Urothelium cell line (cell line): ENCODE measurements around the gene NMNAT3.
"Not testable (repeated sequence)": the region's sequence is repeated elsewhere in the genome, so short reads cannot be mapped to it uniquely, and the experiment has no call there.

Experiments used
- DNase-seq: peaks from one replicate; pipeline ENCODE4 v3.0.0; 2011; ENCODE audit warnings: low spot score, mixed read lengths
- FAIRE-seq: peaks from 2 replicates; lab custom pipeline; 2011; peaks lifted over from hg19 to GRCh38; lab: Jason Lieb, UNC

Gene NMNAT3

DNA sequence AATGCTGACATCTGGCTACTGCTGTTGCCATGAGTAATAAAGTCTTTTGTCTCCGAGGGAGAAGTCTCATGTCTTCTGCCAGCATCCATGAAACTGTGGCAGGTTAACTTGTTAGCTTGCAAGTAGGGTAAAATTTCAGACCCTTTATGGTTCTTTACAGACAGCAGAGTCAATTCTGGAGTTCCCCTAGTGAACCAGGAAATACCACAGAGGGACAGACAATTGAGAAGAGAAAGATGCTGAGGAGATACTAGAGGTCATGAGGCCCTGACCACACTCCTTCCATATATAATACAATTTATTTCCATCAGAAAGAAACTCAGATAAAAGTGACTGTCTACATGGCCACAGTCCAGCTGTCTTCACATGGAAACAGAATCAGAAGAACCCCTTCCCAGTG, 38.1 kb downstream of the NMNAT3 start:
- DNase-seq (no peak), FAIRE-seq (no peak)

DNA sequence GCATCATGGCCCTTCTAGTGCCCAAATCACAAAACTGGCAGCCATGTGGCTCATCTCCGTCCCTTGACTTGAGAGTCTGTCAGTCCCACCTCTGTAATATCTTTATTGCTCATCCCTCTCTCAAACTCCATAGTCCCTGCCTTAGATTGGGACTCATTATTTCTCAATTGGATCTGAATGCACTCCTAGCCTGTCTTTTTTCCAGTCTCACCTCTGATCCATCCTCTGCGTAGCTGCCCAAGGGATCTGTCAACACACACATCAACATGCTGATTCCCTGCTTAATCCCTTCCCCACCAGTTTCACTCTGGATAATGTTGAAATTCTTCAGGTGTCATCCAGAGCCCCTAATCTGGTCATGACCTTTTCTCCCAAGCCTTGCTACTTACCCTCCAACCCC, 39.3 kb downstream of the NMNAT3 start:
- DNase-seq, result no peak
- FAIRE-seq, result no peak

DNA sequence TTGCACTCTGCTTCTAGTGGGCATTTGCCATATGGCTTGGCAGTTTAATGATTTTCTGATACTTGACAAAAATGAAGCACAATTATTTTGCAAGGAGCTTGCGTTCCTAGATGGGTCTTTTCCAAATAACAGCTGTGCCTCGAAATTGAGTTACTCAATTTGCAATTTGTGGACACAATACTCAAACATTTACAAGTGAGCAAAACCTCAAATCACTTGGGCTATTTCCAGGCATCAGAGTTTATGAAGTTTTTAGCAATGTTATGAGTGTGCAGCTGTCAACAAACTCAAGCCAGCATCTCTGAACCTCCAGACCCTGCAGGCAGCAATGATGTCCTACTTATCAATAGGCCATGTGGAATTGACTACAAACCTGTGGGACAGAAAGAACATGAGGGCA, 41.3 kb downstream of the NMNAT3 start:
- FAIRE-seq (no peak), DNase-seq (no peak)

DNA sequence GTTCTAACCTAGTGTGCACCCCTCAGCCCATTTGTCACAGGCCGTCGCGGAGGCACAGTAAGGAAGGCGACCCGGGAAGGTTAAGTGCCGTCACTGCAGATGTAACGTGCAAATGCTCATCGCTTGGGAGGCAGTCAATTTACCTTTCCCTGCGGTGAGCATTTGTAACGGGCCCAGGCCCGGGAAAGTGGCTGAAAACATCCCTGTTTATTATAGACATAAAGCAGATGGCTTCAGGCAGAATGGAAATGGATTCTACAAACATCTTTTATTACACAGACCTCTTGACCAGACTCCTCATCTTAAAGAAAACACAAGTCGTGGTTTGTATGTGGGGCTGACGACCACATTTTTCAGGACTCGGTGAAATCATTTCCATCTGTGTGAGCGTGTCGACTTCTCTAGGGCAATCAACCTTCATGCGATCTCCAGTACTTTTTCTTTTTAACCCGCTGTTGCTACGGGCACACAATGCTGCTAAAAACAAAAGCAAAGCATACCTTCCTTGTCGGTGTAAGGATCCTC, 43.6 kb downstream of the NMNAT3 start:
- no peak for FAIRE-seq
- DNase-seq, result no peak

DNA sequence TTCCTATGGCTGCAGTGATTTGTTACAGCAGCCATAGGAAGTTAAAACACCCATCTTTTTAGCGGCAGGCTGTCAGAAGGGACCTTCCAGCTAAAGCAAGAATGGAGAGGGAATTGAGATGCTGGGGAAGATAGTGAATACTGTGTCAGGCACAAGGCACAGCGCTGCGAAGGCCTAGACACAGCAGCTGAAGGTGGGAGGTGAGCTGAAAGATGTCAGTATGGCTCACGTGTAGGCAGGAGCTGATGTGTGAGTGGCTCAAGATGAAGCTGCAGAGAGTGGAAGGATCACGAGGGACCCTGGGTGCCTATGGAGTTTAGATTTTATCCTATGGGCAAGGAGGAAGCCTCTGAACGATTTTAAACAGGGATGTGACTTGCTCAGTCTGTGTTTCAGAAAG, 44.3 kb downstream of the NMNAT3 start:
- no peak for DNase-seq
- FAIRE-seq, result no peak

DNA sequence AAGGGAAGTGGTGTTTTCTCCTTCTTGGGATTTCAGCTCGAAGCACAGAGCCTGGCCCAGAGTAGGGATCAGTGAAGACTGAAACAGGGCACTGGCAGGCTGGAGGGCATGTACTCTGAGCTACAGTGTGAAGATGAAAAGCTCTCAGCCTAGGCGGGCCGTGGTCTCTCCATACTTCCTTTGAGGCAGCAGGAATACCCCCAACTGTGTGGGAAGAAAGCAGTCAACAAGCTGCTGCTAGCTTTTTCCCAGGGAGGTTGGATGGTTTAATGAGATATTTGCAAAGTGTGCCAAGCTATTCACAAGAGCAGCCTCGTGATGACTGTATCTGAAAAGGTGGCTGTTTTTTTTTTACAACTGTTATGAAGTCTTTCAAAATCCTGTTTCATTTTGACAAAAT, 47.2 kb downstream of the NMNAT3 start:
- no peak for FAIRE-seq
- DNase-seq, result no peak

DNA sequence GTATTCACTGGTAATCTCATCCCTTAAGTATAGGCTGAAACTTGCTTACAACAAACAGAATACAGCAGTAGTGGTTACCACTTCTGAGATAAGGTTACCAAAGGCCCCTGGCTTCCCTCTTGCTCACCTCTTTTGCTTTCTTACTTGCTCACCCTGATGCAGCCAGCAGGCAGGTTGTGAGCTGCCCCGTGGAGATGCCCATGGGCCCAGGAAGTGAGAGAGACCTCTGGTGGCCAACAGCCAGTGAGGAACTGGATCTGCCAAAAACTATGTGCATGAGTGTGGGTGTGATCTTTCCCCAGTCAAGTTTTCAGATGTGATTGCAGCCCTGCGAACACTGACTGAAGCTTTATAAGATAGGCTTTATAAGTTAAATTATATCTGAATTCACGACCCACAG, 48.7 kb downstream of the NMNAT3 start:
- DNase-seq (peak; percentile 27), FAIRE-seq (no peak)

DNA sequence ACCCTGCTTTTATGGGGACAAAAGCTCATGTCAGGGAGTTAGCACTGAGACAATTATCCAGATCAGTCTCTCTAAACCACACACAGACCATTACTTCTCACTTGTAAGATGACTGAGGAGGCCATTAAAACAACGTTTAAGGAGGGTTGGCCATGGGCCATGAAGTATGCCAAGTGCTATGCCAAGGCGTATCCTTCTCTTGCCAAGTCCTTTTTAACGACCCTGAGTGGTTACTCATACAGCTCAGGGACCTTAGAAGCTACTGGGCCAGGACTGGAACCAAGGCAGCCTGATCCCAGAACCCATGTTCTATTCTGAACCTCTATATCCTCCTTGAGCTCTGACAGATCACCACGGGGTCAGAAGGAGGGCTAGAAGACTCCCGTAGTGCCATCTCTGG, 50.0 kb downstream of the NMNAT3 start:
- DNase-seq (no peak), FAIRE-seq (no peak)

DNA sequence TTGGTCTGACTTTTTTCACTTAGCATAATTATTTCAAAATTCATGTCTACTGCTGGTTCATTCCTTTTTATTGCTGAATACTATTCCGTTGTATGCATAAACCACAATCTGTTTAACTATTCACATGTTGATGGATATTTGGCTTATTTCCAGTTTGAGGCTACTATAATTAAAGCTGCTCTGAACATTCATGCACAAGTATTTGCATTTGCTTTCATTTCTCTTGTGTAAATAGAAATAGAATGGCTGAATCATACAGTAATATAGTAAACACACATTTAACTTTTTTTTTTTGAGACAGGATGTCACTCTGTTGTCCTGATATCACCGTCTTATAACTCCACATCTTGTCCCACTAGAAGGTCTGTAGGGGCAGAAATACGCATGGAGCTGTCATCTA, 57.3 kb downstream of the NMNAT3 start:
- no peak for FAIRE-seq
- no peak for DNase-seq

DNA sequence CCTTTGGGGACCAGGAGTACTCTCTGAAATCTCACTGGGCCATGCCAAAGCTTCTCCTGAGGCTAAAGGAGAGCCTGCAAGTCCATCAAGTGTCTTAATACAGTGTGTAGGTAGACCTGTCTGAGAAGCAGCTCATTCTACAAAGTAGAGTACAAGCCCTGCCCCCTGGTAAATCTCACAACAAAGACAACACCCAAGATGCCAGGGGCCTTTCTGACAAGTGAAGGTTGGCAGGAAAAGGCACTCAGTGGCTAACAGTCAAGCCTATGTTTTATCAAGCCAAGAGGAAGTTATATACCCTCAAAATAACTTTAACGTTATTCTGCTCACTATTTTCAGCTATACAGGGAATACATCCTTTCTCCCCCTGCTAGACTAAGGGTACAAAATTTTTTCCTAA, 58.3 kb downstream of the NMNAT3 start:
- no peak for FAIRE-seq
- no peak for DNase-seq

DNA sequence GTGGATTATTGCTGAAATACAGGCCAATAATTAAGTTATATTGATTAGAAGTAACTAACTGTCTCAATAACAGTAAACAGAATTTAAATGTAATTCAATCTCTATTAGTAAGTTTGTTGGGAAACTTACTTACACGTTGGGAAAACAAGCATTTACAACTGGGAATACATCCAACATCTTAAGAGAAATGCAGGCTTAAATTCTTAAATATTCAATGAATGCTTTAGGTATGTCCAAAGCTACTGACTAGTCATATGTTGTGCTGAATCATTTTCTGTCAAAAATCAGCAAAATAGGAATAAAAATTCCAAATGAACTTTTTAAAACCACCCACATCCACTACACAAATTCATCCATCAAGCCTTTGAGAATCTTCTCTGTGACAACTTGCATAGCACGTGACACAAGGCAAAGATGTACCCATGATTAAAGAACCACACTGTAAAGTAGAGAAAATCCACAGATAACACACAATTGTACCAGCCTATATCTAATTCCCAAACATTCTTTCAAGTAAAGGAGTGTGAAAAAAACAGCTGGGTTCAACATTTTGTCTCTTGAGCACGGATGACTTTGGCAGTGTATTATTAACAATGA, 60.0 kb downstream of the NMNAT3 start:
- FAIRE-seq (no peak), DNase-seq (no peak)

DNA sequence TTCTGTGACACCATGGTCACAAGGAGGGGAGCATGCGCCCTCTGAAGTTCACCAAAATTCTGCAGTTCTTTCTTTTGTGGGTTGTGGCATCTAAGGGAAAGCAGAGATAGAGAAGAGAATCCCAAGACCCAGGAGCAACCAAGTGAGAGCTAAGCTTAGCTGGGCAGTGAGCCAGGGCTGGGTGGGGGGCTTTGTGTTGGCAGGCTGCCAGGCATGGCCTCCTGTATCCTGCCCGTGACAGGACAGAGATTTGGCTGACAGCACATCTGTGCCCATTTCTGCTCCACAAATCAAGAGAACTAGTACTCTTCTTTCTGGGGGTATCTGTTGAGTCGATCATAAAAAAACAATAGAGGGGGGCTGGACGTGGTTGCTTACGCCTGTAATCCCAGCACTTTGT, 66.2 kb downstream of the NMNAT3 start:
- no peak for FAIRE-seq
- DNase-seq, result no peak

DNA sequence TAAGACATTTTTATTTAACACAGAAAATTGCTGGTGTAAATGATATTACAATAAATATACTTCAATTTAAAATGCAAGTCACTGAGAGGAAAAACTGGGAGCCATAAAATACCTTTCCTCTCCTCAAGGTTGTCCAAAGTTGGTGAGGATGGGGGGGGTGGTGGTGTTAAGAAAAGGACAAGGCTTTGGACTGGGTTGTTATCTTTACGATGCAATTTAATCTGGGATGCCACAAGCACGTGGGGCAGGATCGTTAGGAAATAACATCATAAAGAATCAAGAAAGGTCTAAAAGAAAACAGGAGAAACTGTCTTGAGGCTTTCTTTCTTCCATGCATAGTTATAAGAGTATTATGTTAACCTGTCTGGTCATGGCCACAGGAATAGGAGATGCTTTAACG, 66.9 kb downstream of the NMNAT3 start:
- FAIRE-seq, result no peak

DNA sequence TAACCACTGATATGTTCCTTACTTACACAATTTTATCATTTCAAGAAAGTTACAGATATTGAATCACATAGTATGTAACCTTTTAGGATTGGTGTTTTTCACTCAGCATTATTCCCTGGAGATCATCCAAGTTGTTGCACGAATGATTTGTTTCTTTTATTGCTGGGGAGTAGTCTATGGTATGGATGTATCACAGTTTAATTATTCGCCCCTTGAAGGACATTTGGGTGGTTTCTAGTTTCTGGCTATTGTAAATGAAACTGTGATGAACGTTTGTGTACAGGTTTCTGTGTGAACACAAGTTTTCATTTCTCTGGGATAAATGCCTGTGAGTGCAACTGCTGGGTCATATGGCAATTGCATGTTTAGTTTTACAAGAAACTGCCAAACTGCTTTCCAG, 68.8 kb downstream of the NMNAT3 start:
- no peak for DNase-seq
- FAIRE-seq, result no peak

More for the DNA sequence above, 66.9 kb downstream of the NMNAT3 start:
- no peak for DNase-seq

DNA sequence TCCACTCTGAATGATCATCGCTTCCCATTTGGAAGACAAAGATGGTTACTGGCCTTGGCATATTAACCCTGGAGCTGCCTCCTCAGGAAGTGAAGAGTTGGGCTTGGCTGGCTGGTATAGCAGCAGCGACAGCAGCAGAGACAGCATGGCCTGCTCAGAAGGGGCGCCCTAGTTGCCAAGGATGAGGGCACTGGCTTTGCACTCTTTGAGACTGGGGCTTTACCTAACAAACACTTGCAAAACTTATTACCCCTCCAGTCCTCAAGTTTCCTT, 69.7 kb downstream of the NMNAT3 start:
- DNase-seq, result no peak
- FAIRE-seq, result no peak

DNA sequence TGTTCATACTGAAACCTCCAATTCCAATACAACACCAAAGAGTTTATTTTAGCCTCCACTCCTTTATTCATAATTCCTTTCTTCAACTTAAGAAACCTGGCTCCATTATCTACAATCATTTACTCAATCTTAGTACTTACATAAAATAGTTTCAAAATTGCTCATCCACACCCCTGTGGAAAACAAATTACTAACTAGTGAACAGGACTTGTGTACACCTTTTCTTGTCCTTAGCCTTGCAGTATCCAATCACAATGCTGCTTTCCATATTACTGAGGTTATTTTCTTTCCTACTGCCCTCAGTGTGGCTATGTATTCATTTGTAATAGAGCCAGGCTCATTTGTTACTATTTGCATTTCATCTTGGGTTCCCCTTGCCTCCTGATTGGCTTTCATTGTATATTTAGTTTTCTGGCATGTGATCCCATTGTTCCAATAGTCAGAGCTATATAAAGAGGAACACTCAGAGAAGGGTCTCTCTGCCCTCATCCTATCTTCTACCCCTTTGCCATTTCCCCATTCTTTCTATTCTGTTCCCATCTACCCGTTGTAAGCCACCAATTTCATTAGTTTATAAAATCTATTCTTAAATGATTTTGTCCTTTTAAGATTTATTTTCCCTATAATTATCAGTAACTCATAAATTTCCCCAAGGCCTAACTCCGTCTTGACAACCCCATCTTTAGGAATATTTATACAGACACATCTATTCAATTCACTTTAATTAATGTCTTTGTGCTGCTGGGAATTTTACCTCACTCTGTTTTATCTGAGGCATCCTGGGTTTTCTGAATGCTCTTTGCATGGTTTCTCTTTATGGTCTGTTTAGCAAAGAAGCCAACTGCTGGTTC, 70.3 kb downstream of the NMNAT3 start:
- FAIRE-seq (no peak), DNase-seq (no peak)

DNA sequence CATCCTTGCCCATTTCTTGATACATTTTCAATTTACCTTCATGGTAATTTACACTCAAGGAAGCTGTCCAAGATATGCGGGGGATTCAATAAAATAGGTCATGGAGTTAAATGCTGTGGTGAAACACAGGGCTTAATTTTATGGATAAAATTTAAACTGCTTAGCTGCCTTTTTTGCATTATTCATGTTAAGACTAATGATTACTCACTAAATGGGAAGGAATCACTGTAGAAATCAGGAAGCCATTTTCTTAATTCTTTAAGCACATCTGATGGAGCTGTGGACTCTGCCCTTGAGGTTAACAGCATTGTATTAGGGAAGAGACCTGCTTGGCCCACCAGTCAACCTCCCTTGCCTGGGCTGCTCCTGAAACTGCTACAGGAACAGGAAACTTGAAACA, 75.8 kb downstream of the NMNAT3 start:
- FAIRE-seq (no peak), DNase-seq (no peak)

DNA sequence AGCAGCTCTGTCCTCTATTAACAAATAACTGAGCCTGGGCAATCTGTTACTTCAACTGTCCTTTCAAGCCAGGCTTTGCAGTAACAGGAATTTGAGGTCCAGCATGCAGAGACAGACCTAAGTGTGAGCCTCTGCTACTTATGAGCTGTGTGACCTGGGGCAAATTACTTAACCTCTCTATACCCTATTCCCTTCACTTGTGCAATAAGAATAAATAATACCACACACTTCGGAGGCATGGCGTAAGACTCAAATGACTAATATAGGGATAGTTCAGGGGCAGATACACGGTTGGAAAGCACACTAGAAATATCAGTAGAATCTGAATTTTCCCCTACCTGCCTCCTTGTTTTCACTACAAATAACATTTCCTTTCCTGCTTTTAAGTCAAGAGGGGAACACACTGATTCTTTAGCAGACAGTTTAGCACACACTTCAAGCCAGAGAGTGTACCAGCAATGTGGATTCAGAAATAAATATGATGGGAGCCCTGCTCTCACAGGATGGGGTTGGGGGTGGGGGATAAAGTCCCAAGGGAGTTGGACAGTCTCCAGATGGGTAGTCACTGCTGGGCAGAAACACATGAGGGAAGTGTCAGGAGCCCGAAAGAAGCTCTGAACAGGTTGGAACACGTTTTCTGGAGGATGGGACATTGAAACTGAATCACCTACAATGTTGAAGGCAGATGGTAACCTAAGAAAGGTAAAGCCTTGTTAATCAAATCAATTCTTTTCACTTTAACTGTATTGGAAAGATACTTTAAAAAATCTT, 76.4 kb downstream of the NMNAT3 start:
- no peak for FAIRE-seq
- DNase-seq, result no peak

DNA sequence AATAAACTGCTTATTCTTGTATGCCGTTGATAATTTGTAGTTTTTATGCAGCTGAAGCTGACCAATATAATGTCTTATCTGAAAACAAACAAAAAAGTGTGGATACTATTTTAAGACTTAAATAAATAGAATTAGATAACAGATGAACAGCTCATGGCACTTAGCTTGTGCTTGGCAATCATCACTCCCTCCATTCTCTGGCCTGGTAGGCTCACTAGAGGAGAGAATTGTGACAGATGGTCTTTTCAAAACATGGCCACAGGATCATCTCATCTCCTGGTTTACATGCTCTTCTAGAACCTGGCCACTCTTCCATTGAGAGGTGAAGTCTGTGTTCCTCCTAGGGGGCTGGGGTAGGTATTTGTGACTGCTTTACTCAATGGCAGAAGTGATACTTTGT, 79.8 kb downstream of the NMNAT3 start:
- FAIRE-seq (no peak), DNase-seq (no peak)

DNA sequence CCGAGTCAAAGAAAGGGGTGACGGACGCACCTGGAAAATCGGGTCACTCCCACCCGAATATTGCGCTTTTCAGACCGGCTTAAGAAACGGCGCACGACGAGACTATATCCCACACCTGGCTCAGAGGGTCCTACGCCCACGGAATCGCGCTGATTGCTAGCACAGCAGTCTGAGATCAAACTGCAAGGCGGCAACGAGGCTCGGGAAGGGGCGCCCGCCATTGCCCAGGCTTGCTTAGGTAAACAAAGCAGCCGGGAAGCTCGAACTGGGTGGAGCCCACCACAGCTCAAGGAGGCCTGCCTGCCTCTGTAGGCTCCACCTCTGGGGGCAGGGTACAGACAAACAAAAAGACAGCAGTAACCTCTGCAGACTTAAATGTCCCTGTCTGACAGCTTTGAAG, 86.6 kb downstream of the NMNAT3 start:
- not testable (repeated sequence) for DNase-seq, FAIRE-seq

DNA sequence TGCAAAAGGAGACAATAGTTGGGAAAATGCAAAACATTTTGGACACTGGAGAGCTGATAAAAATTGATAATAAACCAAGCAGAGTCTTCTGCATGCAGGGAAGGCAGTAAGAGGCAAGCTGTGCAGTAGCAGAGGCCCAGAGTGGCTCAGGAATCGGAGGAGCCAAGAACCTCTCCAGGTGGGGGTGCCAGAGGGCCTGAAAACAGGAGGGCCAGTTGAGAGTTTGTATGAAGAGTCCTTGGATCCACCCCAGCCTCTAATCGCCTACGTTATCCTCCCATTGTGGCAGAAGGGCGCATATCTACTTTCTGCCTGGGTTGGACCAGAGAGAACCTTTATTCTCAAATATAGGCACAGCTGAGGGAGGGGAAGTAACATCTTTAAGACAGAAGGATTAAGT, 89.3 kb downstream of the NMNAT3 start:
- DNase-seq (no peak), FAIRE-seq (no peak)

DNA sequence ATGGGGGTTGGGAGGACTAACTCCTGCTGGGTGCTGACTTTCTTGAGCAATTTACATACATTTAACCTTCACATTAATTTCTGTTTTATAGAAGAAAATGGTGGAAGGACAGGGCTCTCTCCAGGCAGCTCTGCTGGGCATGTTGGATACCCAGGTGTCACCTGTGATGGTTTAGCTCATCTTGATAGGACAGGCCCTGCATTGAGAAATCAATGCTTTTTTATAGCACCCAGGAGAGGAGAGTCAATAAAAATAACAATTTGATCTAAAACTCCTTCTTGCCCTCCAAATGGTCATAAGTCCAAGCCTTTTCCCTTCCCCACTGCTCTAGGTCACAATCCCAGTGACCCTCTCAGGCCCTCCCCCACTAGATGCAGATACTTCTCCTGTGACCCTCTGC, 90.0 kb downstream of the NMNAT3 start:
- no peak for FAIRE-seq
- DNase-seq, result no peak
